SK-N-SH (cell line): ENCODE data around the gene BOD1L1.

Source experiments
- MXI1 ChIP-seq: IDR thresholded peaks from 2 replicates; pipeline ENCODE4 v1.6.1; 2012; ENCODE audit warnings: mild to moderate bottlenecking, low read depth, low read length, improper control_type of control experiment
- POLR2AphosphoS5 ChIP-seq: IDR thresholded peaks from 2 replicates; pipeline ENCODE4 v1.6.1; 2012; ENCODE audit warnings: low read depth, low read length
- RAD21 ChIP-seq: IDR thresholded peaks from 2 replicates; pipeline ENCODE4 v1.6.1; 2012; ENCODE audit warnings: mild to moderate bottlenecking, low read length
- TF ChIP-seq, protein P1 (sequence below): IDR thresholded peaks from 2 replicates; pipeline ENCODE4 v1.4.0; 2012; ENCODE audit warnings: low read depth, borderline replicate concordance
- TF ChIP-seq, protein P2 (sequence below): fragments of 200-600 bp; sonication (generic); IDR thresholded peaks from 2 replicates; pipeline ENCODE4 v1.6.1; 2017; ENCODE audit warnings: antibody characterized with exemption, mild to moderate bottlenecking, moderate library complexity
- TF ChIP-seq, protein P3 (sequence below): IDR thresholded peaks from 2 replicates; pipeline ENCODE4 v1.6.1; 2012; ENCODE audit warnings: mild to moderate bottlenecking, low read depth, low read length, moderate library complexity

- TF ChIP-seq, protein P1, sequence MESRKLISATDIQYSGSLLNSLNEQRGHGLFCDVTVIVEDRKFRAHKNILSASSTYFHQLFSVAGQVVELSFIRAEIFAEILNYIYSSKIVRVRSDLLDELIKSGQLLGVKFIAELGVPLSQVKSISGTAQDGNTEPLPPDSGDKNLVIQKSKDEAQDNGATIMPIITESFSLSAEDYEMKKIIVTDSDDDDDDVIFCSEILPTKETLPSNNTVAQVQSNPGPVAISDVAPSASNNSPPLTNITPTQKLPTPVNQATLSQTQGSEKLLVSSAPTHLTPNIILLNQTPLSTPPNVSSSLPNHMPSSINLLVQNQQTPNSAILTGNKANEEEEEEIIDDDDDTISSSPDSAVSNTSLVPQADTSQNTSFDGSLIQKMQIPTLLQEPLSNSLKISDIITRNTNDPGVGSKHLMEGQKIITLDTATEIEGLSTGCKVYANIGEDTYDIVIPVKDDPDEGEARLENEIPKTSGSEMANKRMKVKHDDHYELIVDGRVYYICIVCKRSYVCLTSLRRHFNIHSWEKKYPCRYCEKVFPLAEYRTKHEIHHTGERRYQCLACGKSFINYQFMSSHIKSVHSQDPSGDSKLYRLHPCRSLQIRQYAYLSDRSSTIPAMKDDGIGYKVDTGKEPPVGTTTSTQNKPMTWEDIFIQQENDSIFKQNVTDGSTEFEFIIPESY, result no peak
- TF ChIP-seq, protein P2, sequence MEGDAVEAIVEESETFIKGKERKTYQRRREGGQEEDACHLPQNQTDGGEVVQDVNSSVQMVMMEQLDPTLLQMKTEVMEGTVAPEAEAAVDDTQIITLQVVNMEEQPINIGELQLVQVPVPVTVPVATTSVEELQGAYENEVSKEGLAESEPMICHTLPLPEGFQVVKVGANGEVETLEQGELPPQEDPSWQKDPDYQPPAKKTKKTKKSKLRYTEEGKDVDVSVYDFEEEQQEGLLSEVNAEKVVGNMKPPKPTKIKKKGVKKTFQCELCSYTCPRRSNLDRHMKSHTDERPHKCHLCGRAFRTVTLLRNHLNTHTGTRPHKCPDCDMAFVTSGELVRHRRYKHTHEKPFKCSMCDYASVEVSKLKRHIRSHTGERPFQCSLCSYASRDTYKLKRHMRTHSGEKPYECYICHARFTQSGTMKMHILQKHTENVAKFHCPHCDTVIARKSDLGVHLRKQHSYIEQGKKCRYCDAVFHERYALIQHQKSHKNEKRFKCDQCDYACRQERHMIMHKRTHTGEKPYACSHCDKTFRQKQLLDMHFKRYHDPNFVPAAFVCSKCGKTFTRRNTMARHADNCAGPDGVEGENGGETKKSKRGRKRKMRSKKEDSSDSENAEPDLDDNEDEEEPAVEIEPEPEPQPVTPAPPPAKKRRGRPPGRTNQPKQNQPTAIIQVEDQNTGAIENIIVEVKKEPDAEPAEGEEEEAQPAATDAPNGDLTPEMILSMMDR, result no peak
- TF ChIP-seq, protein P3, sequence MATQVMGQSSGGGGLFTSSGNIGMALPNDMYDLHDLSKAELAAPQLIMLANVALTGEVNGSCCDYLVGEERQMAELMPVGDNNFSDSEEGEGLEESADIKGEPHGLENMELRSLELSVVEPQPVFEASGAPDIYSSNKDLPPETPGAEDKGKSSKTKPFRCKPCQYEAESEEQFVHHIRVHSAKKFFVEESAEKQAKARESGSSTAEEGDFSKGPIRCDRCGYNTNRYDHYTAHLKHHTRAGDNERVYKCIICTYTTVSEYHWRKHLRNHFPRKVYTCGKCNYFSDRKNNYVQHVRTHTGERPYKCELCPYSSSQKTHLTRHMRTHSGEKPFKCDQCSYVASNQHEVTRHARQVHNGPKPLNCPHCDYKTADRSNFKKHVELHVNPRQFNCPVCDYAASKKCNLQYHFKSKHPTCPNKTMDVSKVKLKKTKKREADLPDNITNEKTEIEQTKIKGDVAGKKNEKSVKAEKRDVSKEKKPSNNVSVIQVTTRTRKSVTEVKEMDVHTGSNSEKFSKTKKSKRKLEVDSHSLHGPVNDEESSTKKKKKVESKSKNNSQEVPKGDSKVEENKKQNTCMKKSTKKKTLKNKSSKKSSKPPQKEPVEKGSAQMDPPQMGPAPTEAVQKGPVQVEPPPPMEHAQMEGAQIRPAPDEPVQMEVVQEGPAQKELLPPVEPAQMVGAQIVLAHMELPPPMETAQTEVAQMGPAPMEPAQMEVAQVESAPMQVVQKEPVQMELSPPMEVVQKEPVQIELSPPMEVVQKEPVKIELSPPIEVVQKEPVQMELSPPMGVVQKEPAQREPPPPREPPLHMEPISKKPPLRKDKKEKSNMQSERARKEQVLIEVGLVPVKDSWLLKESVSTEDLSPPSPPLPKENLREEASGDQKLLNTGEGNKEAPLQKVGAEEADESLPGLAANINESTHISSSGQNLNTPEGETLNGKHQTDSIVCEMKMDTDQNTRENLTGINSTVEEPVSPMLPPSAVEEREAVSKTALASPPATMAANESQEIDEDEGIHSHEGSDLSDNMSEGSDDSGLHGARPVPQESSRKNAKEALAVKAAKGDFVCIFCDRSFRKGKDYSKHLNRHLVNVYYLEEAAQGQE, result no peak
- no peak for TF ChIP-seq RAD21
- no peak for TF ChIP-seq POLR2AphosphoS5
- no peak for TF ChIP-seq MXI1
Observed at GRCh38 chr4:13597141-13597540, 30.4 kb downstream of the BOD1L1 start.
